Transverse colon (tissue), 3 donors: ENCODE data around the gene ZNF827.

Experiments
- POLR2A ChIP-seq: fragments of 450-650 bp; IDR thresholded peaks from one replicate; pipeline ENCODE4 v1.6.1; 2016; ENCODE audit warnings: antibody characterized with exemption, mild to moderate bottlenecking, moderate library complexity
- TF ChIP-seq, protein P1 (sequence below), 5 experiments: fragments of 200-600 bp in 3 of 5; fragments of 450-650 bp in 2 of 5; sonication (generic) in 3 of 5; IDR thresholded peaks; 1 replicate in 2 of 5; 2 replicates in 3 of 5; pipeline ENCODE4 v1.5.1; 2016 to 2017; ENCODE audit warnings: antibody characterized with exemption in 5 of 5, inconsistent platforms in 3 of 5, mild to moderate bottlenecking in 2 of 5, moderate library complexity in 1 of 5

DNA sequence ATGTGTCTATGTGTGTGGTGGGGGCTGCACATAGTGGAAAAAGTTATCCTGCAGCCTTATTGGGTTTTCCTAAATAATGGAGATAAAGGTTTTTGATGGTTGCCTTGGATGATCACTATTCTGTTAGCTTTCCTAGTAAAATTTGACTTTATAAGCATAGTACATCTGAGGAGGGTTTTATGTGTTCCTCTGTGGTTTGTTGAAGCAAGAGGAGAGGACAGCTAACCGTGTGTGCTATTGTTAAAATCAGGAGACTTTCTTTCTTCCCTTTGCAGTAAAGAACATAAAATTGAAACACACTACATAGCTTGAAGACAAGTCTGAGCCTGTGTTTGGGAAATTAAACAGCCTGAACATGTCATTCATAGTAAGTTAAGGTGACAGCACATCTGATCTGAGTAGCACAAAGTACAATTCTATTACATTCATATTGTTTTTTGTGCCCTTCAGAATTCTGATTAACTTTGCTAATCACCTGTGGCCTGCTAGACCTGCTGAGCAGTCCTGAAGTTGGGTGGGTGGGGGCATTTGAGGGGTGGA lies 221.9 kb downstream of the ZNF827 start:
- no peak for TF ChIP-seq POLR2A
- TF ChIP-seq, protein P1, sequence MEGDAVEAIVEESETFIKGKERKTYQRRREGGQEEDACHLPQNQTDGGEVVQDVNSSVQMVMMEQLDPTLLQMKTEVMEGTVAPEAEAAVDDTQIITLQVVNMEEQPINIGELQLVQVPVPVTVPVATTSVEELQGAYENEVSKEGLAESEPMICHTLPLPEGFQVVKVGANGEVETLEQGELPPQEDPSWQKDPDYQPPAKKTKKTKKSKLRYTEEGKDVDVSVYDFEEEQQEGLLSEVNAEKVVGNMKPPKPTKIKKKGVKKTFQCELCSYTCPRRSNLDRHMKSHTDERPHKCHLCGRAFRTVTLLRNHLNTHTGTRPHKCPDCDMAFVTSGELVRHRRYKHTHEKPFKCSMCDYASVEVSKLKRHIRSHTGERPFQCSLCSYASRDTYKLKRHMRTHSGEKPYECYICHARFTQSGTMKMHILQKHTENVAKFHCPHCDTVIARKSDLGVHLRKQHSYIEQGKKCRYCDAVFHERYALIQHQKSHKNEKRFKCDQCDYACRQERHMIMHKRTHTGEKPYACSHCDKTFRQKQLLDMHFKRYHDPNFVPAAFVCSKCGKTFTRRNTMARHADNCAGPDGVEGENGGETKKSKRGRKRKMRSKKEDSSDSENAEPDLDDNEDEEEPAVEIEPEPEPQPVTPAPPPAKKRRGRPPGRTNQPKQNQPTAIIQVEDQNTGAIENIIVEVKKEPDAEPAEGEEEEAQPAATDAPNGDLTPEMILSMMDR (IDR thresholded peaks at IDR 0.05), result no peak
